Measurements from ENCODE around the gene BORCS5.

Gene BORCS5

DNA sequence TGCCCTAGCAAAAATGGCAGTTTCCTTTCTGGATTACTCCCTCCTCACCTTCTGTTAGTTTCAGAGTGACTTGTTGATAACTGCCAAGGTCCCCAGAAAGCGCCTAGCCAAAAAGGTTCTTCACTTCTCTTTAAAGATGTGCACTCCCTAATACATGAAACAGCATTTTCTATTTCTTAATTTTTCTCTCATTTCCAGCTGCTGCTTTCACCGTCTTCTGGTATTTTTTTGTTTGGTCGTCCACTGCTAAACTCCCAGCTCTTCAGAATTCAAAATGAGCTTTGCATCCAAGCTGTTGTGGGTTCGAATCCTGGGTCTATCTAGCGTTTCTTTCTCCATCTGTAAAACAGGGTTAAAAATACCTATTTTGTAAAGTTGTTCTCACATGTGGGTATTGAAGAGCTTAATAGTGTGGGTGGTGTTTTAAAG lies 397 bp upstream of the BORCS5 start:
- no peaks in the 10 kb centered on the region for H3K36me3 ChIP-seq (ENCODE audit: insufficient read depth, insufficient read length, low read length)
- TF ChIP-seq YY1 (IDR thresholded peaks at IDR 0.05; ENCODE audit: insufficient read depth, insufficient read length), result no peak
- no peak for TF ChIP-seq SUZ12 (IDR thresholded peaks at IDR 0.05; ENCODE audit: extremely low read depth, insufficient read depth, insufficient read length)
- TF ChIP-seq ZNF274 (IDR thresholded peaks at IDR 0.05; ENCODE audit: low read depth, low read length), result no peak
- no peak overlapping the region for H3K9ac ChIP-seq (ENCODE audit: insufficient read length, low read depth)
- DNase-seq (ENCODE audit: low read depth, low spot score), result no peak
- no peaks in the 10 kb centered on the region for H3K4me1 ChIP-seq (ENCODE audit: insufficient read depth, insufficient read length)
- H3K9me3 ChIP-seq (ENCODE audit: insufficient read depth, low read length), result no peaks in the 10 kb centered on the region
- peak overlapping the region; percentile 93 for H3K4me3 ChIP-seq (ENCODE audit: insufficient read length, low read depth)
- no peaks in the 10 kb centered on the region for H3K27me3 ChIP-seq (ENCODE audit: insufficient read depth, insufficient read length)

DNA sequence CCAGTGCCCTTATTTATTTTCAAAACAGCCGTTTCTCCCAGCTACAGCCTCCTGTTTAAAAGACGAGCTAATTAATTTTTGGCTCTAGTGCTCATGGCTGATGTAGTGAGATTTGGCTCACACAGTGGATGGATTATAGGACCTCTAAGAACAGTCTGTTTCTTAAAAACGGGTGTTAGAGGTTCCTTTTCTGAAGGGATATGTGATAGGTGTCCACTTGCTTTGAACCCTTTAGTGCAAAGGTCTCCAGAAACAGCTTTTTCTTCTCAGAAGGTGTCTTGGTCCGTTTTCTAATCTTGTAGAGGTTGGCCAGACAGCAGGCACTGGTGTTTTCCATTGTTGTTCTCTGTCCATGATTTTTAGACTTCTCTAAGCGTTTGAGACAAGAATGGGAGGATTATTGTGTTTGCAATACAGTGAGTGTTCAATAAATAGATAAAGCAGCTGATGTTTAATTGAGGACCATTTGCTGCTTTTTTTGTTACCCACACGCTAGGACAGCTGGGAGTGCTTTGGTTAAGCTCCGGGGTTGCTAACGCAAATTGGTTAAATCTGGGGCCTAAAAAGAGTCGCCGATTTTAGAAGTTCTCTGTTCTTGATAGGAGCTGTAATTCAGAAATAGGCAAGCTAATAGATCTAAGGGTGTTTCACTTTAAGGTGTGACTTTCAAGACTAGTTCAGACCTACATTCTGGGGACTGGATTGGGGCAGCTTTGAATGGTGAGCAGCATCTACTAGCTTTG lies 1.0 kb downstream of the BORCS5 start:
- peak overlapping the region; percentile 98 for H3K9ac ChIP-seq (ENCODE audit: insufficient read length, low read depth)
- H3K4me3 ChIP-seq (ENCODE audit: insufficient read length, low read depth), result peak overlapping the region; percentile 93
- H3K36me3 ChIP-seq (ENCODE audit: insufficient read depth, insufficient read length, low read length), result peaks cover 2% of the 10 kb centered on the region
- DNase-seq (ENCODE audit: low read depth, low spot score), result no peak
- TF ChIP-seq YY1 (IDR thresholded peaks at IDR 0.05; ENCODE audit: insufficient read depth, insufficient read length) (no peak), ZNF274 (IDR thresholded peaks at IDR 0.05; ENCODE audit: low read depth, low read length) (no peak)
- no peaks in the 10 kb centered on the region for H3K4me1 ChIP-seq (ENCODE audit: insufficient read depth, insufficient read length)
- H3K27me3 ChIP-seq (ENCODE audit: insufficient read depth, insufficient read length), result no peaks in the 10 kb centered on the region
- no peaks in the 10 kb centered on the region for H3K9me3 ChIP-seq (ENCODE audit: insufficient read depth, low read length)

DNA sequence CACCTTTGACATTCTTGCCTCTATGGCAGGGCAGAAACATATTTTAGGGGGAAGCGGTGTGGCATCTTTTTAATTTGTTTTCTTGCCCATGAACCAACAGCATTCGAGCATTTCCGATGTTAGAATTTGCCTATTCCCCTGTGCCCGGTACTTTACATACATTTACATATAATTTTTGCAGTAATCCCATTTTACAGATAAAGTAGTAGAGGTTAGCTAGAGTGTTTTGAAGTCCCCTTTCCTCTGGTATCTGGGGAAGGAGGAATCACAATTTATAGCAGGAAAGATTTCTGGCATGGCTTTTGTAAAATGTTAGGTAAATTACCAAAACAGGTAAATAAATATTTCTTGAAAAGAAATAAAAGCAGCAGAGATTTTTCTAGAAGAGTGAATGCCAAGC lies 1.6 kb downstream of the BORCS5 start:
- peak overlapping the region; percentile 98 for H3K9ac ChIP-seq (ENCODE audit: insufficient read length, low read depth)
- H3K9me3 ChIP-seq (ENCODE audit: insufficient read depth, low read length), result no peaks in the 10 kb centered on the region
- peaks cover 5% of the 10 kb centered on the region for H3K36me3 ChIP-seq (ENCODE audit: insufficient read depth, insufficient read length, low read length)
- no peak overlapping the region for H3K4me3 ChIP-seq (ENCODE audit: insufficient read length, low read depth)
- DNase-seq (ENCODE audit: low read depth, low spot score), result no peak
- no peaks in the 10 kb centered on the region for H3K4me1 ChIP-seq (ENCODE audit: insufficient read depth, insufficient read length)
- H3K27me3 ChIP-seq (ENCODE audit: insufficient read depth, insufficient read length), result no peaks in the 10 kb centered on the region
- TF ChIP-seq ZNF274 (IDR thresholded peaks at IDR 0.05; ENCODE audit: low read depth, low read length) (no peak), YY1 (IDR thresholded peaks at IDR 0.05; ENCODE audit: insufficient read depth, insufficient read length) (no peak)

DNA sequence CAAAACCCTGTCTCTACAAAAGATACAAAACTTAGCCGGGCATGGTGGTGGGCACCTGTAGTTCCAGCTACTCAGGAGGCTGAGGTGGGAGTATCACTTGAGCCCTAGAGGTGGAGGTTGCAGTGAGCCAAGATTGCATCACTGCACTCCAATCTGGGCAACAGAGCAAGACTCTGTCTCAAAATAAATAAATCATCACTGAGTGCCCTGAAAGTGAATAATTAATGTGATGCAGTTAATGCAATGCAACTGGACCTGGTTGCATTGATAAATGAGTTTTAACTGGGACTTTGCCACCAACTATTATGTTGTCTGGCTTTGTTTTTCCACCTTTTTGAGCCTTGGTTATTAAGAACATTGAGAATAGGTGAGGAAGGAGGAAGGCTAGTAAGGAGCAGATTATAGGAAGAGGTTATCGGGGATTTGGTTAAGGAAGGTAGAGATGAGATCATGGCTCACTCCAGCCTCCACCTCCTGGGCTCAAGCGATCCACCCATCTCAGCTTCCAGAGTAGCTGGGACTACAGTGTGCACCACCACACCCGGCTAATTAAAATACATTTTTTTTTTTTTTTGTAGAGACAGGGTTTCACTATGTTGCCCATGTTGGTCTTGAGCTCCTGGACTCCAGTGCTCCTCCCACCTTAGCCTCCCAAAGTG lies 8.0 kb downstream of the BORCS5 start:
- Histone ChIP-seq H3K9me3 (ENCODE audit: insufficient read depth, low read length) (no peaks in the 10 kb centered on the region), H3K36me3 (ENCODE audit: insufficient read depth, insufficient read length, low read length) (peaks cover 7% of the 10 kb centered on the region), H3K9ac (ENCODE audit: insufficient read length, low read depth) (no peak overlapping the region), H3K4me1 (ENCODE audit: insufficient read depth, insufficient read length) (no peaks in the 10 kb centered on the region), H3K4me3 (ENCODE audit: insufficient read length, low read depth) (no peak overlapping the region), H3K27me3 (ENCODE audit: insufficient read depth, insufficient read length) (no peaks in the 10 kb centered on the region)
- no peak for DNase-seq (ENCODE audit: low read depth, low spot score)
- TF ChIP-seq YY1 (IDR thresholded peaks at IDR 0.05; ENCODE audit: insufficient read depth, insufficient read length) (no peak), SUZ12 (IDR thresholded peaks at IDR 0.05; ENCODE audit: extremely low read depth, insufficient read depth, insufficient read length) (no peak), ZNF274 (IDR thresholded peaks at IDR 0.05; ENCODE audit: low read depth, low read length) (no peak)

DNA sequence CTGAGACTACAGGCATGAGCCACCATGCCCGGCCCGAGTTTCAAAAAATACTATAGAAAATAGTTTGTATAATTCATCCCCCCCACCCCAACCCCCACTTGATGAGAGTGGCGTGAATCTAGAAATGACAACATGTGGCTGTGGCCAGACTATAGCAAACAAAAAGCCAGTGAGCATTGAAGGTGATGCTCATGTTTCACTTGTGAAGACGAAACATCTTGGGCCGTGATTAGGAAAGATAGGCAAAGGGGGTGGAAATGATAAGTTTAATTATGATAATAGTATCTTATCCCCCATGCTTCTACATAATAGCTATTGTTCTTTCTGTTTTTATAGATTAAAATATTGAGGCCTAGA lies 8.5 kb downstream of the BORCS5 start:
- no peak for DNase-seq (ENCODE audit: low read depth, low spot score)
- H3K36me3 ChIP-seq (ENCODE audit: insufficient read depth, insufficient read length, low read length), result peaks cover 7% of the 10 kb centered on the region
- no peaks in the 10 kb centered on the region for H3K4me1 ChIP-seq (ENCODE audit: insufficient read depth, insufficient read length)
- H3K27me3 ChIP-seq (ENCODE audit: insufficient read depth, insufficient read length), result no peaks in the 10 kb centered on the region
- no peaks in the 10 kb centered on the region for H3K9me3 ChIP-seq (ENCODE audit: insufficient read depth, low read length)
- H3K9ac ChIP-seq (ENCODE audit: insufficient read length, low read depth), result no peak overlapping the region
- H3K4me3 ChIP-seq (ENCODE audit: insufficient read length, low read depth), result no peak overlapping the region
- no peak for TF ChIP-seq YY1 (IDR thresholded peaks at IDR 0.05; ENCODE audit: insufficient read depth, insufficient read length)
- TF ChIP-seq ZNF274 (IDR thresholded peaks at IDR 0.05; ENCODE audit: low read depth, low read length), result no peak
- TF ChIP-seq SUZ12 (IDR thresholded peaks at IDR 0.05; ENCODE audit: extremely low read depth, insufficient read depth, insufficient read length), result no peak

GRCh38 chr12:12365931-12366431 lies 9.1 kb downstream of the BORCS5 start:
- Histone ChIP-seq H3K36me3 (ENCODE audit: insufficient read depth, insufficient read length, low read length) (peaks cover 7% of the 10 kb centered on the region), H3K4me1 (ENCODE audit: insufficient read depth, insufficient read length) (no peaks in the 10 kb centered on the region), H3K4me3 (ENCODE audit: insufficient read length, low read depth) (no peak overlapping the region), H3K9me3 (ENCODE audit: insufficient read depth, low read length) (no peaks in the 10 kb centered on the region), H3K9ac (ENCODE audit: insufficient read length, low read depth) (no peak overlapping the region), H3K27me3 (ENCODE audit: insufficient read depth, insufficient read length) (no peaks in the 10 kb centered on the region)
- no peak for DNase-seq (ENCODE audit: low read depth, low spot score)
- TF ChIP-seq YY1 (IDR thresholded peaks at IDR 0.05; ENCODE audit: insufficient read depth, insufficient read length) (no peak), SUZ12 (IDR thresholded peaks at IDR 0.05; ENCODE audit: extremely low read depth, insufficient read depth, insufficient read length) (no peak), ZNF274 (IDR thresholded peaks at IDR 0.05; ENCODE audit: low read depth, low read length) (no peak)

- peaks cover 7% of the 10 kb centered on the region for H3K36me3 ChIP-seq (ENCODE audit: insufficient read depth, insufficient read length, low read length)
- H3K4me3 ChIP-seq (ENCODE audit: insufficient read length, low read depth), result no peak overlapping the region
- H3K9me3 ChIP-seq (ENCODE audit: insufficient read depth, low read length), result no peaks in the 10 kb centered on the region
- DNase-seq (ENCODE audit: low read depth, low spot score), result no peak
- TF ChIP-seq YY1 (IDR thresholded peaks at IDR 0.05; ENCODE audit: insufficient read depth, insufficient read length) (no peak), SUZ12 (IDR thresholded peaks at IDR 0.05; ENCODE audit: extremely low read depth, insufficient read depth, insufficient read length) (no peak), ZNF274 (IDR thresholded peaks at IDR 0.05; ENCODE audit: low read depth, low read length) (no peak)
- no peaks in the 10 kb centered on the region for H3K4me1 ChIP-seq (ENCODE audit: insufficient read depth, insufficient read length)
- H3K9ac ChIP-seq (ENCODE audit: insufficient read length, low read depth), result no peak overlapping the region
- no peaks in the 10 kb centered on the region for H3K27me3 ChIP-seq (ENCODE audit: insufficient read depth, insufficient read length)
These were observed 10.0 kb downstream of the BORCS5 start for GRCh38 chr12:12366701-12367481.

All from NT2/D1 (cell line).